ENCODE results near the gene ACAD11. TPM values are rescaled to one million over a fixed set of nuclear protein-coding genes. Genes with fewer than 3 reads are reported as not detected.

ACAD11 gene
- total and polyA plus RNA-seq, 9 of the 15 experiments (the other 6 are each of a cell fraction or from before 2014, with no cell fraction given) = 1.3 to 8.4 (median 4.0) TPM

- Histone ChIP-seq H4K20me1 (replicated peaks; ENCODE audit: control insufficient read depth, insufficient read depth, low read length) (no peaks in the 10 kb centered on the region), H3K79me2 (ENCODE audit: control insufficient read depth, insufficient read depth, low read length) (no peaks in the 10 kb centered on the region), H3K9me1 (ENCODE audit: control insufficient read depth, insufficient read depth, low read length) (no peaks in the 10 kb centered on the region), H3K36me3 (ENCODE audit: control insufficient read depth, insufficient read depth, low read length) (peaks cover 43% of the 10 kb centered on the region; the same call in 1 of the 3 replicates), H3K9me3 (replicated peaks; ENCODE audit: control insufficient read depth, insufficient read depth, low read depth, low read length) (no peaks in the 10 kb centered on the region), H2AFZ (ENCODE audit: low read depth, low read length) (no peak overlapping the region), H3K27ac (ENCODE audit: extremely low read depth, low read depth, low read length) (no peak overlapping the region), H3K4me1 (replicated peaks in 1 of 2; ENCODE audit: control insufficient read depth in 2 of 2, insufficient read depth in 2 of 2, low read length in 2 of 2) (no peaks in the 10 kb centered on the region), H3K27me3 (ENCODE audit: control insufficient read depth in 2 of 2, insufficient read depth in 2 of 2, low read length in 2 of 2) (no peaks in the 10 kb centered on the region), H3K4me2 (ENCODE audit: insufficient read depth, low read length) (no peak overlapping the region), H3K4me3 (no peak overlapping the region), H3K9ac (ENCODE audit: insufficient read depth in 1 of 2, low read depth in 2 of 2, low read length in 2 of 2) (no peak overlapping the region)
- BruUV-seq (replicated peaks) = no TSS peak
- ChIA-PET POLR2A (interaction anchor here (2.8 kb wide), 1 partner anchor 10 kb away, joined by 7 read pairs; no protein-coding TSS in a partner anchor), CTCF (ENCODE audit: low intra/inter-chr PET ratio) (no interaction called here)
- WGBS (ENCODE audit: insufficient coverage, low coverage, missing lambda C conversion rate) = 74% methylated on average over 2 of the region's 5 CpGs
- ATAC-seq = no peak
- in situ Hi-C loops (cut with MboI) (no loop called here), intact Hi-C loops (cut with micrococcal nuclease) (no loop called here)
- TF ChIP-seq SFPQ (IDR thresholded peaks at IDR 0.05; ENCODE audit: low read depth, low read length) (no peak), HDGF (IDR thresholded peaks at IDR 0.05) (no peak), ZBTB1 (CRISPR knock-in tag; IDR thresholded peaks at IDR 0.05; ENCODE audit: borderline replicate concordance, low read depth) (no peak), MCM3 (IDR thresholded peaks at IDR 0.05) (no peak), ZNF318 (IDR thresholded peaks at IDR 0.05; ENCODE audit: borderline replicate concordance in 1 of 2, low read depth in 1 of 2) (no peak), CTCF (IDR thresholded peaks at IDR 0.05 in 2 of 3, conservative IDR thresholded peaks at IDR 0.05 in 1 of 3; ENCODE audit: insufficient read depth in 2 of 3, low read depth in 1 of 3, low read length in 3 of 3) (no peak), NR2C2 (CRISPR knock-in tag; IDR thresholded peaks at IDR 0.05) (no peak), NR2C2 (tag; IDR thresholded peaks at IDR 0.05) (no peak)
- no peak for DNase-seq (ENCODE audit: extremely low read depth in 1 of 4, low spot score in 3 of 4)
- no peak for FAIRE-seq
Observed at GRCh38 chr3:132679911-132680310, 20.3 kb upstream of the ACAD11 start.
